HepG2 (cell line): ENCODE results near the gene STAT1. TPM values are rescaled to one million over a fixed set of nuclear protein-coding genes. Genes with fewer than 3 reads are reported as not detected.

Experiments
- ATAC-seq: fragments of 200-7000 bp; cut with Tn5 transposase; 3 replicates; pipeline ENCODE4 v1.9.1; 2020; ENCODE audit warnings: mild to moderate bottlenecking, moderate library complexity
- BruUV-seq: library from RNA; stranded (reverse); fragments of 400-500 nt; replicated peaks from 2 replicates; lab custom pipeline; 2021; lab: Mats Ljungman, UMichigan
- CTCF ChIA-PET: fragments of 300-600 bp; formaldehyde crosslinking; extraction: SDS; loops from one replicate; lab custom pipeline; 2021; ENCODE audit warnings: low total read pairs, inconsistent platforms, low intra/inter-chr PET ratio; lab: Yijun Ruan, JAX
- POLR2A ChIA-PET: fragments of 350-600 bp; sonication (Branson Sonifier 250); formaldehyde crosslinking; loops from one replicate; lab custom pipeline; 2020; ENCODE audit warnings: antibody characterized with exemption, inconsistent platforms; lab: Yijun Ruan, JAX
- DNase-seq: peaks from one replicate; pipeline ENCODE4 v3.0.0-alpha.2; 2015; ENCODE audit warnings: low spot score
- FAIRE-seq: peaks from 3 replicates; lab custom pipeline; 2011; peaks lifted over from hg19 to GRCh38; lab: Jason Lieb, UNC
- H2AFZ ChIP-seq: one replicate; pipeline ENCODE4 v1.6.1; 2011; ENCODE audit warnings: low read length, inconsistent platforms
- H3K27ac ChIP-seq: fragments of 300-600 bp; 3 replicates; pipeline ENCODE4 v1.8.0; 2011; ENCODE audit warnings: mixed run types, mild to moderate bottlenecking, mixed read lengths, low read length, inconsistent platforms; ENCODE audit not compliant: insufficient read depth; ENCODE audit errors: extremely low read length
- H3K27me3 ChIP-seq, 2 experiments: fragments of 200-600 bp in 1 of 2; 2 replicates in 1 of 2; 3 replicates in 1 of 2; pipeline versions ENCODE4 v1.6.0 to v1.8.0; 2011; ENCODE audit warnings: low read length in 2 of 2, mild to moderate bottlenecking in 2 of 2, moderate library complexity in 2 of 2, inconsistent platforms in 1 of 2; ENCODE audit not compliant: insufficient read depth in 2 of 2, control insufficient read depth in 1 of 2
- H3K36me3 ChIP-seq, 2 experiments: fragments of 200-600 bp in 1 of 2; replicated peaks in 1 of 2; 2 replicates in 1 of 2; 3 replicates in 1 of 2; pipeline versions ENCODE4 v1.5.1 to v1.8.0; 2011; ENCODE audit warnings: low read length in 2 of 2, inconsistent platforms in 1 of 2; ENCODE audit not compliant: insufficient read depth in 2 of 2, control insufficient read depth in 1 of 2
- H3K4me1 ChIP-seq: 2 replicates; pipeline ENCODE4 v1.5.1; 2012; ENCODE audit warnings: low read length, inconsistent platforms; ENCODE audit not compliant: insufficient read depth
- H3K4me2 ChIP-seq: 2 replicates; pipeline ENCODE4 v1.6.0; 2011; ENCODE audit warnings: low read depth, low read length, inconsistent platforms
- H3K4me3 ChIP-seq, 3 experiments: fragments of 200-600 bp in 1 of 3; sonication (generic), shearing (Covaris generic) in 1 of 3; replicated peaks in 1 of 3; 2 replicates each; pipeline ENCODE4 v1.5.1; 2011 to 2016; ENCODE audit warnings: low read length in 3 of 3, inconsistent platforms in 2 of 3, low read depth in 2 of 3, mild to moderate bottlenecking in 2 of 3, control low read depth in 1 of 3, mixed read lengths in 1 of 3; ENCODE audit not compliant: insufficient read depth in 1 of 3
- H3K79me2 ChIP-seq: one replicate; pipeline ENCODE4 v1.6.1; 2011; ENCODE audit warnings: low read length, inconsistent platforms; ENCODE audit not compliant: insufficient read depth
- H3K9ac ChIP-seq: 2 replicates; pipeline ENCODE4 v1.6.0; 2011; ENCODE audit warnings: mild to moderate bottlenecking, low read depth, low read length, inconsistent platforms; ENCODE audit not compliant: insufficient read depth
- H3K9me3 ChIP-seq: 2 replicates; pipeline ENCODE4 v1.5.1; 2012; ENCODE audit warnings: mild to moderate bottlenecking, low read length
- H4K20me1 ChIP-seq: 2 replicates; pipeline ENCODE4 v1.6.0; 2011; ENCODE audit warnings: inconsistent platforms, mild to moderate bottlenecking, low read length, moderate library complexity; ENCODE audit not compliant: insufficient read depth
- FOXA3 ChIP-seq: IDR thresholded peaks from 2 replicates; pipeline ENCODE4 v1.6.1; 2016; ENCODE audit warnings: missing genetic modification reagents, missing compliant biosample characterization
- GATAD2A ChIP-seq: IDR thresholded peaks from 2 replicates; pipeline ENCODE4 v1.6.1; 2016
- ISX ChIP-seq: sonication (generic); formaldehyde crosslinking; conservative IDR thresholded peaks from 2 replicates; pipeline ENCODE4 v1.5.0; 2020; ENCODE audit warnings: missing genetic modification reagents
- MAFK ChIP-seq, 2 experiments: IDR thresholded peaks in 1 of 2; conservative IDR thresholded peaks in 1 of 2; 2 replicates each; pipeline ENCODE4 v1.6.1; 2011; ENCODE audit warnings: improper control_type of control experiment in 2 of 2, low read length in 2 of 2
- PAX8 ChIP-seq: sonication (generic); formaldehyde crosslinking; IDR thresholded peaks from 2 replicates; pipeline ENCODE4 v1.8.0; 2022; ENCODE audit warnings: mild to moderate bottlenecking, missing genetic modification reagents, borderline replicate concordance
- PAXIP1 ChIP-seq: sonication (generic); formaldehyde crosslinking; conservative IDR thresholded peaks from 2 replicates; pipeline ENCODE4 v1.4.0; 2020; ENCODE audit warnings: mild to moderate bottlenecking, missing genetic modification reagents, moderate library complexity
- PPARG ChIP-seq: conservative IDR thresholded peaks from 2 replicates; pipeline ENCODE4 v1.6.1; 2016; ENCODE audit warnings: missing biosample characterization, missing genetic modification reagents
- SALL2 ChIP-seq: sonication (generic); formaldehyde crosslinking; IDR thresholded peaks from 2 replicates; pipeline ENCODE4 v1.8.1; 2023; ENCODE audit warnings: mild to moderate bottlenecking, missing genetic modification reagents, inconsistent platforms
- TCF7 ChIP-seq: sonication (generic); IDR thresholded peaks from 2 replicates; pipeline ENCODE4 v1.6.1; 2016; ENCODE audit warnings: antibody characterized with exemption, low read depth
- TEAD3 ChIP-seq: optimal IDR thresholded peaks from 2 replicates; pipeline ENCODE3; 2016; ENCODE audit warnings: borderline replicate concordance
- TOPORS ChIP-seq: sonication (generic); formaldehyde crosslinking; IDR thresholded peaks from 2 replicates; pipeline ENCODE4 v1.8.0; 2023; ENCODE audit warnings: mild to moderate bottlenecking, missing genetic modification reagents
- ZBTB20 ChIP-seq: sonication (generic); formaldehyde crosslinking; IDR thresholded peaks from 2 replicates; pipeline ENCODE4 v1.8.1; 2023; ENCODE audit warnings: missing genetic modification reagents, low read depth, mild to moderate bottlenecking, borderline replicate concordance
- ZSCAN29 ChIP-seq: sonication (generic); formaldehyde crosslinking; conservative IDR thresholded peaks from 2 replicates; pipeline ENCODE4 v1.4.0; 2020; ENCODE audit warnings: mild to moderate bottlenecking, missing genetic modification reagents
- WGBS: methylation state at CpG from one replicate; pipeline ENCODE4 v1.1.6; 2017; ENCODE audit warnings: low lambda C conversion rate; 5-methylcytosine and 5-hydroxymethylcytosine counted together
- in situ Hi-C: cut with HindIII; loops from 2 replicates; pipeline ENCODE4 v1.10.0; 2017; ENCODE audit warnings: low pct_unique_long_range_greater_than_20kb; ENCODE audit not compliant: extremely low pct_ligation_motif_present
- intact Hi-C: fragments of 100-400 bp; cut with micrococcal nuclease; formaldehyde crosslinking; loops from one replicate; pipeline ENCODE4 v1.10.0; 2022; ENCODE audit not compliant: unreplicated experiment
- polyA plus RNA-seq, 8 experiments: library from polyadenylated mRNA; depleted of rRNA in 3 of 8; stranded (reverse) in 7 of 8; unstranded in 1 of 8; fragments of >200 nt; fragmentation: Illumina TruSeq in 4 of 8; extraction: Trizol in 4 of 8; gene quantifications; 2 replicates each; pipeline versions ENCODE4 v1.2.1 to v1.2.3, GENCODE V29; 2011 to 2016; ENCODE audit warnings: low read depth in 4 of 8, missing spikeins in 1 of 8, mixed read lengths in 1 of 8; ENCODE audit not compliant: insufficient read depth in 1 of 8
- total RNA-seq, 5 experiments: library from RNA; depleted of rRNA; stranded (reverse); fragments of >200 nt; fragmentation: Illumina TruSeq; extraction: Trizol; gene quantifications; 2 replicates each; pipeline ENCODE4 v1.2.3, GENCODE V29; 2016; ENCODE audit warnings: low read depth in 1 of 5
- TF ChIP-seq, protein P1 (sequence below): sonication (generic); formaldehyde crosslinking; IDR thresholded peaks from 2 replicates; pipeline ENCODE4 v1.4.0; 2020; ENCODE audit warnings: missing genetic modification reagents, low read depth, mild to moderate bottlenecking, borderline replicate concordance
- TF ChIP-seq, protein P2 (sequence below): IDR thresholded peaks from 2 replicates; pipeline ENCODE4 v1.4.0; 2020; ENCODE audit warnings: mild to moderate bottlenecking, missing genetic modification reagents

STAT1 gene
- total and polyA plus RNA-seq, 2 of the 13 experiments (the other 11 are each of a cell fraction or from before 2014, with no cell fraction given) = 21.8 to 59.6 TPM

- peak; percentile 52 to 78; a peak in 3 of 4 replicates for TF ChIP-seq MAFK (conservative IDR thresholded peaks at IDR 0.05 in 1 of 2, IDR thresholded peaks at IDR 0.05 in 1 of 2; ENCODE audit: low read length in 2 of 2)
Measured at GRCh38 chr2:190968522-190968921, 45.4 kb downstream of the STAT1 start (continued).

- Histone ChIP-seq H3K36me3 (peaks cover 10 to 46% of the 10 kb centered on the region in 2 experiments), H3K4me3 (no peak overlapping the region), H3K4me2 (no peak overlapping the region), H3K9ac (no peak overlapping the region), H3K4me1 (peaks cover 11% of the 10 kb centered on the region), H4K20me1 (no peaks in the 10 kb centered on the region), H3K27me3 (no peaks in the 10 kb centered on the region), H3K27ac (no peak overlapping the region), H3K9me3 (no peaks in the 10 kb centered on the region), H3K79me2 (no peaks in the 10 kb centered on the region), H2AFZ (no peak overlapping the region)
- DNase-seq (peak; percentile 13), FAIRE-seq (no peak), ATAC-seq (peak; percentile 89)
- ChIA-PET POLR2A (interaction anchor here (1.1 kb wide), 1 partner anchor 55 kb away, joined by 3 read pairs; no protein-coding TSS in a partner anchor), CTCF (no interaction called here)
- intact Hi-C loops = no loop called here
- in situ Hi-C loops = no loop called here
- no TSS peak for BruUV-seq
- WGBS = 95% methylated on average over 2 of the region's 2 CpGs
- TF ChIP-seq PPARG (CRISPR knock-in tag) (peak; percentile 86), ZBTB20 (CRISPR knock-in tag) (no peak), PAXIP1 (CRISPR knock-in tag) (peak; percentile 50), TCF7 (peak; percentile 45; the same call in 1 of the 2 replicates), FOXA3 (CRISPR knock-in tag) (peak; percentile 35; the same call in 1 of the 2 replicates), ISX (CRISPR knock-in tag) (no peak), TOPORS (CRISPR knock-in tag) (no peak), TEAD3 (peak; percentile 45), GATAD2A (CRISPR knock-in tag) (peak; percentile 40; the same call in 1 of the 2 replicates), PAX8 (CRISPR knock-in tag) (no peak), SALL2 (CRISPR knock-in tag) (no peak), ZSCAN29 (CRISPR knock-in tag) (no peak)
- TF ChIP-seq, protein P1, sequence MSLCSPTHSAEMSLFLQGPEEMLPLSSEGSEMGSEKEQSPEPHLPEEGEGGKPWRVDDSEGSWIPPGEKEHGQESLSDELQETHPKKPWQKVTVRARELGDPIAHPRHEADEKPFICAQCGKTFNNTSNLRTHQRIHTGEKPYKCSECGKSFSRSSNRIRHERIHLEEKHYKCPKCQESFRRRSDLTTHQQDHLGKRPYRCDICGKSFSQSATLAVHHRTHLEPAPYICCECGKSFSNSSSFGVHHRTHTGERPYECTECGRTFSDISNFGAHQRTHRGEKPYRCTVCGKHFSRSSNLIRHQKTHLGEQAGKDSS = 0 out of 2 replicates have a peak, but pooled peaks have one; percentile 42
- TF ChIP-seq, protein P2, sequence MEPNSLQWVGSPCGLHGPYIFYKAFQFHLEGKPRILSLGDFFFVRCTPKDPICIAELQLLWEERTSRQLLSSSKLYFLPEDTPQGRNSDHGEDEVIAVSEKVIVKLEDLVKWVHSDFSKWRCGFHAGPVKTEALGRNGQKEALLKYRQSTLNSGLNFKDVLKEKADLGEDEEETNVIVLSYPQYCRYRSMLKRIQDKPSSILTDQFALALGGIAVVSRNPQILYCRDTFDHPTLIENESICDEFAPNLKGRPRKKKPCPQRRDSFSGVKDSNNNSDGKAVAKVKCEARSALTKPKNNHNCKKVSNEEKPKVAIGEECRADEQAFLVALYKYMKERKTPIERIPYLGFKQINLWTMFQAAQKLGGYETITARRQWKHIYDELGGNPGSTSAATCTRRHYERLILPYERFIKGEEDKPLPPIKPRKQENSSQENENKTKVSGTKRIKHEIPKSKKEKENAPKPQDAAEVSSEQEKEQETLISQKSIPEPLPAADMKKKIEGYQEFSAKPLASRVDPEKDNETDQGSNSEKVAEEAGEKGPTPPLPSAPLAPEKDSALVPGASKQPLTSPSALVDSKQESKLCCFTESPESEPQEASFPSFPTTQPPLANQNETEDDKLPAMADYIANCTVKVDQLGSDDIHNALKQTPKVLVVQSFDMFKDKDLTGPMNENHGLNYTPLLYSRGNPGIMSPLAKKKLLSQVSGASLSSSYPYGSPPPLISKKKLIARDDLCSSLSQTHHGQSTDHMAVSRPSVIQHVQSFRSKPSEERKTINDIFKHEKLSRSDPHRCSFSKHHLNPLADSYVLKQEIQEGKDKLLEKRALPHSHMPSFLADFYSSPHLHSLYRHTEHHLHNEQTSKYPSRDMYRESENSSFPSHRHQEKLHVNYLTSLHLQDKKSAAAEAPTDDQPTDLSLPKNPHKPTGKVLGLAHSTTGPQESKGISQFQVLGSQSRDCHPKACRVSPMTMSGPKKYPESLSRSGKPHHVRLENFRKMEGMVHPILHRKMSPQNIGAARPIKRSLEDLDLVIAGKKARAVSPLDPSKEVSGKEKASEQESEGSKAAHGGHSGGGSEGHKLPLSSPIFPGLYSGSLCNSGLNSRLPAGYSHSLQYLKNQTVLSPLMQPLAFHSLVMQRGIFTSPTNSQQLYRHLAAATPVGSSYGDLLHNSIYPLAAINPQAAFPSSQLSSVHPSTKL (CRISPR knock-in tag) = peak; percentile 75
Measured at GRCh38 chr2:190965580-190966222, 48.3 kb downstream of the STAT1 start.
